IPS-15b (cell line): Measurements from ENCODE around the gene ZNF581.

ENCODE experiments used
- H3K27me3 ChIP-seq: one replicate; pipeline ENCODE4 v1.6.1; 2013; ENCODE audit warnings: low read length; ENCODE audit not compliant: control insufficient read depth, insufficient read depth
- H3K36me3 ChIP-seq: one replicate; pipeline ENCODE4 v1.6.1; 2013; ENCODE audit warnings: low read length; ENCODE audit not compliant: control insufficient read depth, insufficient read depth
- H3K4me1 ChIP-seq: one replicate; pipeline ENCODE4 v1.6.1; 2013; ENCODE audit warnings: mild to moderate bottlenecking, low read length; ENCODE audit not compliant: control insufficient read depth, insufficient read depth
- H3K4me3 ChIP-seq: one replicate; pipeline ENCODE4 v1.5.1; 2013; ENCODE audit warnings: low read depth, low read length
- H3K9ac ChIP-seq: one replicate; pipeline ENCODE4 v1.6.1; 2013; ENCODE audit warnings: low read depth, mild to moderate bottlenecking, low read length
- H3K9me3 ChIP-seq: one replicate; pipeline ENCODE4 v1.6.1; 2013; ENCODE audit warnings: mild to moderate bottlenecking, low read length; ENCODE audit not compliant: control insufficient read depth, insufficient read depth

ZNF581 gene

DNA sequence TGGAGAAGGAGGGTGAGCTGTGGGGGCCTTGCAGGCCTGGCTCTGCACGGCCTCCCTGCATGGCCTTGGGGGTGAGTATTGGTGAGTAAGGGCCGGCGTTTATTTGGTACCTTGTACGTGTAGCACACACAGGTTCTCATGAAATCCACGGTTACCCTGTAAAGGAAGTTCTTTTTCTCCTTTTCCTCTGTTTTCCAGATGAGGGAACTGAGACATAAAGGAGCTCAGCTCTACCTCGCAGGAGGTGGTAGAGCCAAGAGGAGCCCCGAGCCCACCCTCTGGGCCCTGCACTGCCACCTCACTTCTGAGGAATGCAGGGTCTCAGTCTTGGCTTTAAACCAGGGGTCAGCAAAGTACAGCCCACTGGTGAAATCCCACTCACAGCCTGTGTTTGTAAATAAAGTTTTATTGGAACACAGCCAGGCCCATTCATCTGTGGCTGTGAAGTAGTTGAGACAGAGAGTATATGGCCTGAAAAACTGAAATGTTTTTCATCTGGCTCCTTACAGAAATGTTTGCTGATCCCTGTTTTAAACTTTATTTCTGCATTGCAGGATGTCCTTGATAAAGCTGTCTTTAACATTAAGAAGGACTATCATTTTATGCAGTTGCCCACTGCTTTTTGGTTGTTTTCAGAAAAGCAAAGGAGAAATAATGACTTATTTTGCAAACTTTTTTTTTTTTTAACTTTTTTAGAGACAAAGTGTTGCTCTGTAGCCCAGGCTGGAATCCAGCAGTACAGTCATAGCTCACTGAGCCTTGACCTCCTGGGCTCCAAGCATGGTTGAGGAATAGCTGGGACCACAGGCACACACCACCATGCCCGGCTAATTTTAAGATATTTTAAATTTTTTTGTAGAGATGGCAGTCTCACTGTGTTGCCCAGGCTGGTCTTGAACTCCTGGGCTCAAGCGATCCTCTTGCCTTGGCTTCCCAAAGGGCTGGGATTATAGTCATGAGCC lies 38.0 kb downstream of the ZNF581 start:
- H3K36me3 ChIP-seq: peaks cover 45% of the 10 kb centered on the region
- no peaks in the 10 kb centered on the region for H3K4me1 ChIP-seq

DNA sequence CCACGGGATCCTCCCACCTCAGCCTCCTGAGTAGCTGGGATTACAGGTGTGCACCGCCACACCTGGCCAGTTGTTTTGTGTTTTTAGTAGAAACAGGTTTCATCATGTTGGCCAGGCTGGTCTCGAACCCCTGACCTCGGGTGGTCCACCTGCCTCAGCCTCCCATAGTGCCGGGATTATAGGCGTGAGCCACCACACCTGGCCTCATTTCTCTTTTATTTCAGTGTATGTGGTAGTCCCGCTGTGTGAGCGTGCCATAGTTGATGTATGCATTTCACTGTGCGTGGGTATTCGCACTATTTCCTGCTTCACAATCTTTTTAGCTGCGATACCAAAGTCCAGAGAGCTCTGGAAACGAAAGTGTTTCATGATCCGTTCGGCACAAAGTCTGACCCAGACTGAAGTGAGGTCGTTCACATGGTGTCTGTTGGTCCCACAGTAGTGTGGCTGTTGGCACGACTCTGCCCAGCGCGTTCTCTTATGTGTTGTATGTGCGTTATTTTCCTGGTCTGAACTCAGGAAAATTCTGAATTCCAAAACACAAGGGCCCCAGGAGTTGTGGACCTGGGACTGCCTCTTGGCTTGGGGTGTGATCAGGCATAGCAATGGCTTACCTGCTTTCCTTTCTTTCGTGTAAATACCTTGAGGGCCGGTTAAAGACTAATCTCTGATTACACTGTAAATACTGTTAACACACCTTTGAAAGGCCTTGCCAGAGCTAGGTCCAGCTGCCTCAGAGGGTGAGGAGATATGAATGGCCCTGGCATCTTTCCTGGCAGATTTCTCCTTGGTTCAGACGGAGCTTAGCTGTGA lies 40.2 kb downstream of the ZNF581 start:
- no peak overlapping the region for H3K4me3 ChIP-seq
- H3K9ac ChIP-seq: no peak overlapping the region
- H3K36me3 ChIP-seq: peaks cover 44% of the 10 kb centered on the region
- H3K9me3 ChIP-seq: no peaks in the 10 kb centered on the region
- H3K4me1 ChIP-seq: no peaks in the 10 kb centered on the region
- H3K27me3 ChIP-seq: no peaks in the 10 kb centered on the region

More for the DNA sequence above, 38.0 kb downstream of the ZNF581 start:
- H3K27me3 ChIP-seq: no peaks in the 10 kb centered on the region
- no peaks in the 10 kb centered on the region for H3K9me3 ChIP-seq
- H3K9ac ChIP-seq: no peak overlapping the region
- no peak overlapping the region for H3K4me3 ChIP-seq

DNA sequence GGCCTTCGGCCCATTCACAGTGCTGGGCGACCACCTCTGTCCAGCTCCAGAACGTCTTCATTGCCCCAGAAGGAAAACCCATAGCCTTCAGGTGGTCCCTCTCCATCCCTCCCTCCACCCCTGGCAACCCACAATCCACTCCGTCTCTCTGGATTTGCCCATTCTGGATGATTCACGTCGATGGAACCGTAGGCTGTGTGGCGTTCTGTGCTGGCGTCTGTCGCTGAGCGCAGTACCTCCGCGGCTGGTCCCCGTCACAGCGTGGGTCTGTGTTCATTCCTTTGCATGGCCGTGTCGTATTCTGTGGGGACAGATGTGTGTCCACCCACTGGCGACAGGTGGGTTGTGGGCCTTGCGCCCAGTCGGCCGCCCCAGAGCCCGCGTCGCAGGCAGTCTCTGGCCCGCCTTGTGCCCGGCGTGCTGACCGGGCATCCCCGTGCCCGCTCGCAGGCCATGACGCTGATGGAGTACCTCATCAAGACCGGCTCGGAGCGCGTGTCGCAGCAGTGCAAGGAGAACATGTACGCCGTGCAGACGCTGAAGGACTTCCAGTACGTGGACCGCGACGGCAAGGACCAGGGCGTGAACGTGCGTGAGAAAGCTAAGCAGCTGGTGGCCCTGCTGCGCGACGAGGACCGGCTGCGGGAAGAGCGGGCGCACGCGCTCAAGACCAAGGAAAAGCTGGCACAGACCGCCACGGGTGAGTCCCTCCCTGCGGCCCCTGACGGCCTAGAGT lies 41.7 kb downstream of the ZNF581 start:
- H3K27me3 ChIP-seq: no peaks in the 10 kb centered on the region
- no peak overlapping the region for H3K9ac ChIP-seq
- no peaks in the 10 kb centered on the region for H3K4me1 ChIP-seq
- peaks cover 44% of the 10 kb centered on the region for H3K36me3 ChIP-seq
- no peaks in the 10 kb centered on the region for H3K9me3 ChIP-seq
- H3K4me3 ChIP-seq: no peak overlapping the region

DNA sequence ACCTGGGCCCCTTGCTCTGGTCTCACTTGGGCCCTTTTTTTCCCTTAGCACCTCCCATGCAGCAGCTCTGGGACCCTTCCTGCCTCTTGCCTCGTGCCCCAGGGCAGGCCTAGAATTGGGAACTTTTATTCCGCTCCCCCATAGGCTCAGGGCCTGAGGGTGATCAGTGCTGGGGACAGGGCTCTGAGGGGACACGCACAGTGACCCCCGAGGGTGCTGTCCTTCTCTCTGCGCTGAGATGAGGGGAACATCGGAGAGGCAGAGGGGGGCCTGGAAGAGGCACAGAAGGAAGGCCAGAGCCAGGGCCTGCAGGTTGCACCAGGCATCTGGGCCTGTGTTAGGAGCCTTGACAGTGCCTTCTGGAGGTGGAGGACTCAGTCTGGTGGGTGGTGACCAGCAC lies 42.3 kb downstream of the ZNF581 start:
- Histone ChIP-seq H3K4me3 (no peak overlapping the region), H3K27me3 (no peaks in the 10 kb centered on the region), H3K9me3 (no peaks in the 10 kb centered on the region), H3K36me3 (peaks cover 44% of the 10 kb centered on the region), H3K4me1 (no peaks in the 10 kb centered on the region), H3K9ac (no peak overlapping the region)

DNA sequence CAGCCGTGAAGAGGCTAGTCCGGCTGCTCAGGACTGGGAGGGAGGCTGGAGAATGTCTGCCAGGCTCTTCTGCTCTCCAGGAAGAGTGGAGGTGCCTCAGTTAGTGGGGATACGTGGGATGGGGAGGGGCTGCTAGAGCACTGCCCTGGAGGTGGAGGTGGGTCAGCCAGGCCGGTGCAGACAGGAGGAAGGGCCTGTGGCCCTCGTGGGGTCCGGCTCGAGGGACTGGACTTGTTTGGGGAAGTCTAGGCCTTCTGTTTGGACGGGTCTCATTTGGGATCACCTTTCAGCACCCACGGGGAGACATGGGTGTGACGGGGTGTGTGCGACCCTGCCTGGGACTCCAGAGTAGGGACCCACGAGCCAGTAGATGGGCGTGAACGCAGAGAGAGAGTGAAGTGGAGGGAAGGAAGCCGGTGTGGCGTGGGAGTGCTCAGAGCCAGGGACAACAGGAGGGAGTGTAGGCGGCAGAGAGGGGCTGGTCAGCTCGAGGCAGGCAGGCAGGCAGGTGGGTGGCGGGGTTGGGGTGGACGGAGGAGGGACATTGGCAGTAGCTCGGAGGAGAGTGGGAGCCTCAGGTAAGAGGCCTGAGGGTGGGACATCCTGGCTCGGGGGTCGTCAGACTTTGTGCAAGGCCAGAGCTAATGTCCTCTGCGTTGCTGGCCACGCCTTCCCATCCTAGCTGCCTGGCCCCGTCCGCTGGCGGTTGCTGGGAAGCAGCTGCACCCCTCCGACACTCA lies 43.0 kb downstream of the ZNF581 start:
- H3K4me1 ChIP-seq: no peaks in the 10 kb centered on the region
- H3K9me3 ChIP-seq: no peaks in the 10 kb centered on the region
- H3K27me3 ChIP-seq: no peaks in the 10 kb centered on the region
- peaks cover 44% of the 10 kb centered on the region for H3K36me3 ChIP-seq
- H3K4me3 ChIP-seq: no peak overlapping the region
- no peak overlapping the region for H3K9ac ChIP-seq

DNA sequence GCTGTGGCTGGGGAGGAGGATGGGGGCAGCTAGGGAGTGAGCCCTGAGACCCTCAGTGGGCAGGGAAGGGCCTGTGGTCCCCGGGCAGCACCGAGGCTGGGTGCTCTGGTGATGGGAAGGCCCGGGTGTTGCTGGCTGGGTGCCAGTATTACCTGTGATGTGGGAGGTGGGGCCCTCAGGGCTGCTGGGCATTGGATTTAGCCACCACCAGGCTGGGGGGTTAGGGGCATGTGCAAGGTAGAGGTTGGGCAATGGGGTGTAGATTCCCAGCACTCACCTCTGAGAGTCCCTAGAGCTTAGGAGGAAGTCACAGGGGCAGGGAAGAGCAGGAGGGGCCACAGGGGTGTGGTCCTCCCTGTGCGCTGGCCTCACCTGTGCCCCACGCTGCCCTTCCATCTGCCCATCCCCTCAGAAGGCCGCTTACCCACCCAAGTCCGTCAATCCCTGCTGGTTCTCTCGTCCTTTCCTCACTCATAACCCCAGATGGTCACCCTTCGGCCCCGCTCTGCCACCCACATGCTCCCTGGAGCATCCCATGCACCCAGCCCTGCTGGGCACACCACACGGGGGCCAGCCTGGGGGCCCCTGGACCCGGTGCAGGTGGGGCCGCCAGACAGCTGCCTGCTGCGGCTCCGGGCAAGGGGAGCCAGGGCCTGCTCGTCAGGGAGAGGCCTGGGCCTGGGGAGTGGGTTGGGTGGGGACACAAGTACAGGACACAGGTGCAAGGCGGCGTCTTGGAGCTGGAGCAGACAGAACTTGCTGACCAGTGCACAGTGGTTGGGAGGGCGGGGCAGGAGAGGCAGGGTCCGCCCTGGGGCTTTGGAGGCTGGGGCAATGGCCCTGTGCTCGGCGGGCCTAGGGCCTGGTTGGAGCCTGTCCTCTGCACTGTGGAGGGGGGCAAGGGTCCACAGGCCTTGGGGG lies 44.1 kb downstream of the ZNF581 start:
- H3K9ac ChIP-seq: no peak overlapping the region

DNA sequence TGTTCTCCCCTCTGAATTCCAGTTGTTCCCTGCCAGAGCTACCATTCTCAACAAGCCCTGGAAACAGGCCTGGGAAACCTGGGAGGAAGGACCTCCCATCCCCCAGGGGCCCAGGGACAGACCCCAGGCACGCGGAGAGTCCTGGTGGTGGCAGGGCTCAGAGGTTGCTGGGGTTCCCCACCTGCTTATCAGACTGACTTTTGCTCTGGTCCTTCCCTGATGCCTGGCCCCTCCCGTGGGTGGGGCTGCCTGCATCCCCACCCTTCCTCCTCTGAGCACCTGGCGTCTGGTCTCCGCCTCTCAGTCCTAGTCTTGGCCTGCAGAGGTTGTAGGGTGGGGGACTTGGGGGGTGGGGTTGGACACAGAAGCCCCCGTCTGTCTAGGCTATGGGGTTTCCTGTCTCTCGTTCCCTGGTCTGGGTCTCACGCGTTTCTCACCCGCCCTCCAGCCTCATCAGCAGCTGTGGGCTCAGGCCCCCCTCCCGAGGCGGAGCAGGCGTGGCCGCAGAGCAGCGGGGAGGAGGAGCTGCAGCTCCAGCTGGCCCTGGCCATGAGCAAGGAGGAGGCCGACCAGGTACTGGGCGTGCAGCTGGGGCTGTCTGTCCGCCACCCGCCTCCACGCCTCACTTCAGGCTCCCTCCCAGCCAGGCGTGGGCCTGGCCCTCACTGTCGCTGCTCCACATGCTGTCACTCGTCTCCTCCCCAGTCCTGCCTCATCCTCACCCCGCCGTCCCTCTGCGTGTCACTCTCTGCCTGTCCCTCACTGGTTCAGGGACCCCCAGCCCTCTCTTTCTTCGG lies 45.2 kb downstream of the ZNF581 start:
- no peaks in the 10 kb centered on the region for H3K9me3 ChIP-seq
- H3K9ac ChIP-seq: no peak overlapping the region
- H3K36me3 ChIP-seq: peaks cover 55% of the 10 kb centered on the region
- no peaks in the 10 kb centered on the region for H3K4me1 ChIP-seq
- H3K27me3 ChIP-seq: no peaks in the 10 kb centered on the region
- H3K4me3 ChIP-seq: no peak overlapping the region

More for the DNA sequence above, 44.1 kb downstream of the ZNF581 start:
- no peaks in the 10 kb centered on the region for H3K4me1 ChIP-seq
- H3K9me3 ChIP-seq: no peaks in the 10 kb centered on the region
- peaks cover 46% of the 10 kb centered on the region for H3K36me3 ChIP-seq
- H3K27me3 ChIP-seq: no peaks in the 10 kb centered on the region
- H3K4me3 ChIP-seq: no peak overlapping the region

DNA sequence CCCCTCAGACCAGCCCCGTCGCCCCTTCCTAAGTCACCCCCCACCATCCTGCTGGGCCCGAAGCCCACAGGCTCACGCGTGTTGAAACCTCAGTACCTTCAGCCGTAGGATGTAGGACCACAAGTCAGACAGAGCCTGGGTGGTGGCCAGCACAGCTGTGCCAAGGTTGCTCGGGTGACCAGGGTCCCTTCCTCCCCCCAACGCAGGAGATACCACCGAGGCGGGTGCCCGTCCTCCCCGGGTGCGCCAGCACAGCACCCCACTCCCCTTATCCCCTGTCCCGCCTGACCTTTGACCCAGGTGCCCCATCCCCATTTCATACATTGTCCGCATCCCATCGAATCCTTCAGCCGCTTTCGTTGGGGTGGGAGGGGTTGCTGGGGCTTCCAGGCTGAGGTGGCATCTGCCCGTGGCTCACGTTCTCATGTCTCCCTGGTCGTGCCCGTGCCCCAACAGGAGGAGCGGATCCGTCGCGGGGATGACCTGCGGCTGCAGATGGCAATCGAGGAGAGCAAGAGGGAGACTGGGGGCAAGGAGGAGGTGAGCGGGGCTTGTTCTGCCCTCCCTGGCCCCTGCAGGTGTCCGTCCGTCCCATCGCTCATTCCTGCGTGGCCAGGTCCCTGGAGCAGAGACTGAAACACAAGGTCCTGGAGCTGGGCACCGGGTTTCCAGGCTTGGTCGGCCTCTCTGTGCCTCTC lies 46.1 kb downstream of the ZNF581 start:
- Histone ChIP-seq H3K9ac (no peak overlapping the region), H3K4me3 (no peak overlapping the region), H3K9me3 (no peaks in the 10 kb centered on the region), H3K4me1 (no peaks in the 10 kb centered on the region), H3K36me3 (peaks cover 64% of the 10 kb centered on the region), H3K27me3 (no peaks in the 10 kb centered on the region)

DNA sequence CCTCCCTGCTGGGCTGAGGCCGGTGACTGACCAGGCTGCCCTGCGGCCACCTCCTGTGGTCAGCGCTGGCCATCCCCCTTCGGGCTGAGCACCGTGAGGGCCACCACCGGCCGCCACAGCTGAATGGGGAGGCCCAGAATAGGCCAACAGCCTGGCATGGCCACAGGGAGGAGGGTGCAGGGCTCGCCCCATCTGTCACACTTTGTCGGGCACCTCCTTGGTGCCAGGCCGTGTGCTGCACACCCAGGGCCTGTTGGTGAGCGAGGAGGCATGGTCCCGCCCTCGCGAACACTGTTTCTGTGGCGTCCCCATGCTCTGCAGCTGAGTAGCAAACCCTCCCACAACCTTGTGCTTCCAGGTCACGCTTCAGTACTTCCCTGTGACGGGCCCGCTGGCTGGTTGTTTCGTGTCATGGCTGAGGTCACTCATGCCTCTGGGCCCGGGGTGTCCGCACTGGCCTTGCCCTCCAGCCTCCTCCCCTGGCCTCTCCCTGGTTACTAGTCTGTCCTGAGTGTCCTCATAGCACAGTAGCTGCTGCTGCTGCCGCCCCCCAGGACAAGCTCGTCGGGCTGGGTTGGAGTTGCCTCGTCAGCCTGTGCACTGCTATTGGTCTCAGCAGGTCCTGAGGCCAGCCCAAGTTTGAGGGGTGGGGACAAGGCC lies 46.8 kb downstream of the ZNF581 start:
- Histone ChIP-seq H3K4me3 (no peak overlapping the region), H3K27me3 (no peaks in the 10 kb centered on the region), H3K36me3 (peaks cover 65% of the 10 kb centered on the region), H3K9ac (no peak overlapping the region), H3K4me1 (no peaks in the 10 kb centered on the region), H3K9me3 (no peaks in the 10 kb centered on the region)
